ENCODE results near the gene LTF.

LTF gene

GRCh38 chr3:46479021-46479420 lies 14.3 kb upstream of the LTF start:
- Histone ChIP-seq H3K4me2 (ENCODE audit: low read depth, low read length) (no peak overlapping the region), H3K27me3 (replicated peaks; ENCODE audit: insufficient read depth, low read length) (no peaks in the 10 kb centered on the region), H3K4me3 (ENCODE audit: low read length) (no peak overlapping the region), H3K9me2 (replicated peaks; ENCODE audit: insufficient read depth, low read length) (no peaks in the 10 kb centered on the region), H3K79me2 (ENCODE audit: low read length) (no peaks in the 10 kb centered on the region), H3F3A (ENCODE audit: insufficient read depth, low read length) (no peaks in the 10 kb centered on the region), H2AFZ (ENCODE audit: low read length) (no peak overlapping the region), H3K4me1 (ENCODE audit: low read length) (no peaks in the 10 kb centered on the region), H3K9me3 (replicated peaks; ENCODE audit: insufficient read depth, low read length) (no peaks in the 10 kb centered on the region), H3K36me3 (replicated peaks; ENCODE audit: insufficient read depth, low read length) (no peaks in the 10 kb centered on the region), H4K20me1 (ENCODE audit: insufficient read depth, low read length) (no peaks in the 10 kb centered on the region), H3K9ac (ENCODE audit: low read length) (no peak overlapping the region), H3K27ac (ENCODE audit: low read length) (no peak overlapping the region)
- TF ChIP-seq EZH2phosphoT487 (IDR thresholded peaks at IDR 0.05; ENCODE audit: low read length) = no peak
- TF ChIP-seq CTCF (IDR thresholded peaks at IDR 0.05; ENCODE audit: low read length) = no peak
- no peak for TF ChIP-seq EZH2 (optimal IDR thresholded peaks at IDR 0.05; ENCODE audit: low read depth, low read length)
- DNase-seq = no peak

GRCh38 chr3:46478341-46478740 lies 13.6 kb upstream of the LTF start:
- no peak overlapping the region for H2AFZ ChIP-seq (ENCODE audit: low read length)
- no peaks in the 10 kb centered on the region for H3K79me2 ChIP-seq (ENCODE audit: low read length)
- H3K9me2 ChIP-seq (replicated peaks; ENCODE audit: insufficient read depth, low read length) = no peaks in the 10 kb centered on the region
- no peak for TF ChIP-seq EZH2phosphoT487 (IDR thresholded peaks at IDR 0.05; ENCODE audit: low read length)
- no peak for TF ChIP-seq CTCF (IDR thresholded peaks at IDR 0.05; ENCODE audit: low read length)
- TF ChIP-seq EZH2 (optimal IDR thresholded peaks at IDR 0.05; ENCODE audit: low read depth, low read length) = no peak
- no peaks in the 10 kb centered on the region for H3K27me3 ChIP-seq (replicated peaks; ENCODE audit: insufficient read depth, low read length)
- H3K27ac ChIP-seq (ENCODE audit: low read length) = no peak overlapping the region
- no peak overlapping the region for H3K4me3 ChIP-seq (ENCODE audit: low read length)
- H3K4me1 ChIP-seq (ENCODE audit: low read length) = no peaks in the 10 kb centered on the region
- H3K4me2 ChIP-seq (ENCODE audit: low read depth, low read length) = no peak overlapping the region
- H3K9me3 ChIP-seq (replicated peaks; ENCODE audit: insufficient read depth, low read length) = no peaks in the 10 kb centered on the region
- H3K36me3 ChIP-seq (replicated peaks; ENCODE audit: insufficient read depth, low read length) = no peaks in the 10 kb centered on the region
- DNase-seq = no peak
- no peaks in the 10 kb centered on the region for H3F3A ChIP-seq (ENCODE audit: insufficient read depth, low read length)
- H3K9ac ChIP-seq (ENCODE audit: low read length) = no peak overlapping the region
- no peaks in the 10 kb centered on the region for H4K20me1 ChIP-seq (ENCODE audit: insufficient read depth, low read length)

GRCh38 chr3:46477756-46478155 lies 13.1 kb upstream of the LTF start:
- Histone ChIP-seq H3F3A (ENCODE audit: insufficient read depth, low read length) (no peaks in the 10 kb centered on the region), H3K4me2 (ENCODE audit: low read depth, low read length) (no peak overlapping the region), H3K27me3 (replicated peaks; ENCODE audit: insufficient read depth, low read length) (no peaks in the 10 kb centered on the region), H3K9me2 (replicated peaks; ENCODE audit: insufficient read depth, low read length) (no peaks in the 10 kb centered on the region), H3K4me1 (ENCODE audit: low read length) (no peaks in the 10 kb centered on the region), H3K36me3 (replicated peaks; ENCODE audit: insufficient read depth, low read length) (no peaks in the 10 kb centered on the region), H2AFZ (ENCODE audit: low read length) (no peak overlapping the region), H3K27ac (ENCODE audit: low read length) (no peak overlapping the region), H3K9me3 (replicated peaks; ENCODE audit: insufficient read depth, low read length) (no peaks in the 10 kb centered on the region), H4K20me1 (ENCODE audit: insufficient read depth, low read length) (no peaks in the 10 kb centered on the region), H3K4me3 (ENCODE audit: low read length) (no peak overlapping the region), H3K79me2 (ENCODE audit: low read length) (no peaks in the 10 kb centered on the region), H3K9ac (ENCODE audit: low read length) (no peak overlapping the region)
- DNase-seq = no peak
- TF ChIP-seq CTCF (IDR thresholded peaks at IDR 0.05; ENCODE audit: low read length) (no peak), EZH2 (optimal IDR thresholded peaks at IDR 0.05; ENCODE audit: low read depth, low read length) (no peak)
